GM12878 (cell line): ENCODE data around the gene MYRFL. TPM values are rescaled to one million over a fixed set of nuclear protein-coding genes. Genes with fewer than 3 reads are reported as not detected.

Source experiments
- ATAC-seq: fragments of 200-7000 bp; cut with Tn5 transposase; 3 replicates; pipeline ENCODE4 v1.9.1; 2020; ENCODE audit warnings: mild to moderate bottlenecking, moderate library complexity
- BruUV-seq: library from RNA; stranded (reverse); fragments of 400-500 nt; replicated peaks from 2 replicates; lab custom pipeline; 2021; lab: Mats Ljungman, UMichigan
- CTCF ChIA-PET: fragments of 300-600 bp; sonication (Branson Sonifier 250); formaldehyde crosslinking; extraction: SDS; loops from one replicate; lab custom pipeline; 2021; ENCODE audit warnings: inconsistent platforms; lab: Yijun Ruan, JAX
- POLR2A ChIA-PET: fragments of 350-600 bp; formaldehyde crosslinking; extraction: SDS; loops from one replicate; lab custom pipeline; 2021; ENCODE audit warnings: inconsistent platforms; lab: Charles Lee
- RAD21 ChIA-PET: fragments of 300-600 bp; sonication (Branson Sonifier 250); formaldehyde crosslinking; loops from one replicate; lab custom pipeline; 2023; ENCODE audit warnings: antibody characterized with exemption; ENCODE audit not compliant: unreplicated experiment; lab: Charles Lee
- SMC1A ChIA-PET: fragments of 300-600 bp; sonication (Branson Sonifier 250); formaldehyde crosslinking; loops from one replicate; lab custom pipeline; 2023; ENCODE audit not compliant: unreplicated experiment, uncharacterized antibody; lab: Charles Lee
- DNase-seq: peaks from one replicate; pipeline ENCODE4 v3.0.0-alpha.2; 2011; ENCODE audit warnings: low read depth, low spot score
- FAIRE-seq: peaks from 3 replicates; lab custom pipeline; 2011; peaks lifted over from hg19 to GRCh38; lab: Jason Lieb, UNC
- H2AFZ ChIP-seq: 2 replicates; pipeline ENCODE4 v1.6.0; 2011; ENCODE audit warnings: low read depth, low read length, control low read depth; ENCODE audit not compliant: control insufficient read depth
- H3K27ac ChIP-seq: 2 replicates; pipeline ENCODE4 v1.5.1; 2011; ENCODE audit warnings: control low read depth; ENCODE audit not compliant: control insufficient read depth, insufficient read depth
- H3K27me3 ChIP-seq, 2 experiments: replicated peaks in 1 of 2; 2 replicates each; pipeline versions ENCODE4 v1.6.0 to v1.6.1; 2011; ENCODE audit warnings: low read length in 1 of 2; ENCODE audit not compliant: control insufficient read depth in 2 of 2, insufficient read depth in 2 of 2
- H3K36me3 ChIP-seq, 2 experiments: 2 replicates each; pipeline ENCODE4 v1.5.1; 2011; ENCODE audit warnings: low read length in 1 of 2; ENCODE audit not compliant: control insufficient read depth in 2 of 2, insufficient read depth in 2 of 2
- H3K4me1 ChIP-seq: 2 replicates; pipeline ENCODE4 v1.6.1; 2011; ENCODE audit warnings: mild to moderate bottlenecking, low read length, moderate library complexity, mixed read lengths; ENCODE audit not compliant: control insufficient read depth, insufficient read depth
- H3K4me2 ChIP-seq: 2 replicates; pipeline ENCODE4 v1.6.0; 2011; ENCODE audit warnings: control low read depth; ENCODE audit not compliant: control insufficient read depth, insufficient read depth
- H3K4me3 ChIP-seq: fragments of 200-600 bp; sonication (generic); 2 replicates; pipeline ENCODE4 v1.5.1; 2016
- H3K79me2 ChIP-seq: 2 replicates; pipeline ENCODE4 v1.6.0; 2011; ENCODE audit warnings: low read length; ENCODE audit not compliant: control insufficient read depth, insufficient read depth
- H3K9ac ChIP-seq: 2 replicates; pipeline ENCODE4 v1.8.0; 2011; ENCODE audit warnings: low read length, control low read depth, mixed read lengths; ENCODE audit not compliant: control insufficient read depth, insufficient read depth
- H3K9me3 ChIP-seq: replicated peaks from 3 replicates; pipeline ENCODE4 v1.5.1; 2011; ENCODE audit warnings: mild to moderate bottlenecking, low read length; ENCODE audit not compliant: control insufficient read depth, insufficient read depth
- H4K20me1 ChIP-seq: 2 replicates; pipeline ENCODE4 v1.6.0; 2011; ENCODE audit not compliant: control insufficient read depth, insufficient read depth
- ASH2L ChIP-seq: fragments of 300-600, 200-600 bp; sonication (generic); IDR thresholded peaks from 2 replicates; pipeline ENCODE4 v1.6.1; 2017; ENCODE audit warnings: low read depth, mild to moderate bottlenecking, borderline replicate concordance
- FOXM1 ChIP-seq: IDR thresholded peaks from 2 replicates; pipeline ENCODE4 v1.6.1; 2012; ENCODE audit warnings: low read depth, mild to moderate bottlenecking, inconsistent platforms, low read length, moderate library complexity
- KDM1A ChIP-seq: fragments of 200-600 bp; sonication (generic); IDR thresholded peaks from 2 replicates; pipeline ENCODE4 v1.6.1; 2016; ENCODE audit warnings: borderline replicate concordance
- STAT1 ChIP-seq: fragments of 450-650 bp; conservative IDR thresholded peaks from 2 replicates; pipeline ENCODE4 v1.6.1; 2014; ENCODE audit warnings: antibody characterized with exemption, mild to moderate bottlenecking
- WGBS: methylation state at CpG from one replicate; pipeline ENCODE4 v1.1.6; 2016; ENCODE audit warnings: low lambda C conversion rate; ENCODE audit not compliant: insufficient replicate concordance, insufficient coverage; ENCODE audit errors: missing lambda C conversion rate; 5-methylcytosine and 5-hydroxymethylcytosine counted together
- in situ Hi-C: fragments of 300-500 bp; cut with MboI; formaldehyde crosslinking; loops from 9 replicates; pipeline ENCODE4 v1.14.3; 2018; ENCODE audit warnings: mixed read lengths
- intact Hi-C: fragments of 100-400 bp; cut with micrococcal nuclease; formaldehyde crosslinking; loops from one replicate; pipeline ENCODE4 v1.14.2; 2022; ENCODE audit not compliant: unreplicated experiment
- polyA plus RNA-seq, 11 experiments: library from polyadenylated mRNA; depleted of rRNA in 4 of 11; unstranded in 6 of 11; stranded (reverse) in 5 of 11; fragments of >200 nt; fragmentation: Nextera tagmentation in 4 of 11; fragmentation: Illumina TruSeq in 1 of 11; extraction: Ambion mirVana in 4 of 11; extraction: Trizol in 1 of 11; gene quantifications; 1 replicate in 1 of 11; 2 replicates in 10 of 11; pipeline versions ENCODE4 v1.2.1 to v1.2.3, GENCODE V29; 2011 to 2016; ENCODE audit warnings: inconsistent platforms in 2 of 11, missing spikeins in 2 of 11, low read depth in 1 of 11
- total RNA-seq, 4 experiments: library from RNA; depleted of rRNA in 3 of 4; stranded (reverse); fragments of >200 nt in 3 of 4; fragmentation: Illumina TruSeq in 1 of 4; extraction: Trizol in 1 of 4; gene quantifications; 2 replicates each; pipeline versions ENCODE4 v1.2.1 to v1.2.3, GENCODE V29; 2013 to 2021
- TF ChIP-seq, protein P1 (sequence below): fragments of 150-350 bp; IDR thresholded peaks from 2 replicates; pipeline ENCODE4 v1.6.1; 2016; ENCODE audit warnings: low read depth, low read length
- TF ChIP-seq, protein P2 (sequence below): fragments of 450-650 bp; IDR thresholded peaks from 2 replicates; pipeline ENCODE4 v1.6.1; 2017; ENCODE audit warnings: borderline replicate concordance
- TF ChIP-seq, protein P3 (sequence below): IDR thresholded peaks from 2 replicates; pipeline ENCODE4 v1.6.1; 2012; ENCODE audit warnings: low read length, inconsistent platforms

MYRFL gene
- total and polyA plus RNA-seq, 10 of the 15 experiments (the other 5 are each of a cell fraction or from before 2014, with no cell fraction given), result 0.24 to 1.8 (median 0.64) TPM

DNA sequence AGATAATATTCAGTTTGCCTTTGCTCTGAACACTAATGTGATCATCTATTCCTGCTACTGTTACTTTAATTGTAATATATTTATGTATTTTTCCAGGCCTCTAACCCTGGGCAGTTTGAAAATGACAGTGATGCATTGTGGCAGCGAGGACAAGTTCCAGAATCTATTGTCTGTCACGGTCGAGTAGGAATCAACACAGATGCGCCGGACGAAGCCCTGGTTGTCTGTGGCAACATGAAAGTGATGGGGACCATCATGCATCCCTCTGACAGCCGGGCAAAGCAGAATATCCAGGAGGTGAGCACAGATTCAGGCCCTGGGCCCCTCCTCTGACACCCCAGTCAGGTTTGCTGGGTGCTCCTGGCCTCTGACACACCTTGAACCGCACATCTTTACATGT lies 78.5 kb downstream of the MYRFL start:
- no peaks in the 10 kb centered on the region for H3K9me3 ChIP-seq
- ChIA-PET SMC1A (interaction anchor here (1.2 to 1.8 kb wide), 3 partner anchors 18 to 673 kb away, joined by 5 to 11 read pairs (median 10); no protein-coding TSS in a partner anchor), CTCF (interaction anchor here (2.3 to 5.5 kb wide), 2 partner anchors 672 to 673 kb away, joined by 11 to 80 read pairs; no protein-coding TSS in a partner anchor), POLR2A (no interaction called here), RAD21 (interaction anchor here (0.6 to 1.1 kb wide), 4 partner anchors 9 to 673 kb away, joined by 3 to 5 read pairs (median 4); no protein-coding TSS in a partner anchor)
- no peaks in the 10 kb centered on the region for H4K20me1 ChIP-seq
- in situ Hi-C loops (no loop called here), intact Hi-C loops (no loop called here)
- peaks cover 16% of the 10 kb centered on the region for H3K4me1 ChIP-seq
- FAIRE-seq (no peak), DNase-seq (no peak), ATAC-seq (no peak)
- 89% methylated on average over 8 of the region's 8 CpGs for WGBS
- H3K4me2 ChIP-seq, result no peak overlapping the region
- no peak overlapping the region for H2AFZ ChIP-seq
- H3K27ac ChIP-seq, result no peak overlapping the region
- no peaks in the 10 kb centered on the region for H3K27me3 ChIP-seq
- H3K4me3 ChIP-seq, result no peak overlapping the region
- H3K36me3 ChIP-seq, result no peaks in the 10 kb centered on the region
- TF ChIP-seq, protein P1, sequence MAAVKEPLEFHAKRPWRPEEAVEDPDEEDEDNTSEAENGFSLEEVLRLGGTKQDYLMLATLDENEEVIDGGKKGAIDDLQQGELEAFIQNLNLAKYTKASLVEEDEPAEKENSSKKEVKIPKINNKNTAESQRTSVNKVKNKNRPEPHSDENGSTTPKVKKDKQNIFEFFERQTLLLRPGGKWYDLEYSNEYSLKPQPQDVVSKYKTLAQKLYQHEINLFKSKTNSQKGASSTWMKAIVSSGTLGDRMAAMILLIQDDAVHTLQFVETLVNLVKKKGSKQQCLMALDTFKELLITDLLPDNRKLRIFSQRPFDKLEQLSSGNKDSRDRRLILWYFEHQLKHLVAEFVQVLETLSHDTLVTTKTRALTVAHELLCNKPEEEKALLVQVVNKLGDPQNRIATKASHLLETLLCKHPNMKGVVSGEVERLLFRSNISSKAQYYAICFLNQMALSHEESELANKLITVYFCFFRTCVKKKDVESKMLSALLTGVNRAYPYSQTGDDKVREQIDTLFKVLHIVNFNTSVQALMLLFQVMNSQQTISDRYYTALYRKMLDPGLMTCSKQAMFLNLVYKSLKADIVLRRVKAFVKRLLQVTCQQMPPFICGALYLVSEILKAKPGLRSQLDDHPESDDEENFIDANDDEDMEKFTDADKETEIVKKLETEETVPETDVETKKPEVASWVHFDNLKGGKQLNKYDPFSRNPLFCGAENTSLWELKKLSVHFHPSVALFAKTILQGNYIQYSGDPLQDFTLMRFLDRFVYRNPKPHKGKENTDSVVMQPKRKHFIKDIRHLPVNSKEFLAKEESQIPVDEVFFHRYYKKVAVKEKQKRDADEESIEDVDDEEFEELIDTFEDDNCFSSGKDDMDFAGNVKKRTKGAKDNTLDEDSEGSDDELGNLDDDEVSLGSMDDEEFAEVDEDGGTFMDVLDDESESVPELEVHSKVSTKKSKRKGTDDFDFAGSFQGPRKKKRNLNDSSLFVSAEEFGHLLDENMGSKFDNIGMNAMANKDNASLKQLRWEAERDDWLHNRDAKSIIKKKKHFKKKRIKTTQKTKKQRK, result no peak
- TF ChIP-seq STAT1 (no peak), KDM1A (no peak), ASH2L (no peak), FOXM1 (no peak)
- TF ChIP-seq, protein P2, sequence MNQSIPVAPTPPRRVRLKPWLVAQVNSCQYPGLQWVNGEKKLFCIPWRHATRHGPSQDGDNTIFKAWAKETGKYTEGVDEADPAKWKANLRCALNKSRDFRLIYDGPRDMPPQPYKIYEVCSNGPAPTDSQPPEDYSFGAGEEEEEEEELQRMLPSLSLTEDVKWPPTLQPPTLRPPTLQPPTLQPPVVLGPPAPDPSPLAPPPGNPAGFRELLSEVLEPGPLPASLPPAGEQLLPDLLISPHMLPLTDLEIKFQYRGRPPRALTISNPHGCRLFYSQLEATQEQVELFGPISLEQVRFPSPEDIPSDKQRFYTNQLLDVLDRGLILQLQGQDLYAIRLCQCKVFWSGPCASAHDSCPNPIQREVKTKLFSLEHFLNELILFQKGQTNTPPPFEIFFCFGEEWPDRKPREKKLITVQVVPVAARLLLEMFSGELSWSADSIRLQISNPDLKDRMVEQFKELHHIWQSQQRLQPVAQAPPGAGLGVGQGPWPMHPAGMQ, result no peak
- TF ChIP-seq, protein P3, sequence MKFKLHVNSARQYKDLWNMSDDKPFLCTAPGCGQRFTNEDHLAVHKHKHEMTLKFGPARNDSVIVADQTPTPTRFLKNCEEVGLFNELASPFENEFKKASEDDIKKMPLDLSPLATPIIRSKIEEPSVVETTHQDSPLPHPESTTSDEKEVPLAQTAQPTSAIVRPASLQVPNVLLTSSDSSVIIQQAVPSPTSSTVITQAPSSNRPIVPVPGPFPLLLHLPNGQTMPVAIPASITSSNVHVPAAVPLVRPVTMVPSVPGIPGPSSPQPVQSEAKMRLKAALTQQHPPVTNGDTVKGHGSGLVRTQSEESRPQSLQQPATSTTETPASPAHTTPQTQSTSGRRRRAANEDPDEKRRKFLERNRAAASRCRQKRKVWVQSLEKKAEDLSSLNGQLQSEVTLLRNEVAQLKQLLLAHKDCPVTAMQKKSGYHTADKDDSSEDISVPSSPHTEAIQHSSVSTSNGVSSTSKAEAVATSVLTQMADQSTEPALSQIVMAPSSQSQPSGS, result no peak
- H3K79me2 ChIP-seq, result no peaks in the 10 kb centered on the region
- no TSS peak for BruUV-seq
- no peak overlapping the region for H3K9ac ChIP-seq
